Testis (tissue), 2 donors: ENCODE measurements around the gene SEMA6A.

Source experiments
- CTCF ChIP-seq, 3 experiments: fragments of 450-650 bp in 2 of 3; fragments of 200-600 bp in 1 of 3; sonication (generic) in 1 of 3; IDR thresholded peaks; one replicate each; pipeline ENCODE4 v1.5.1; 2016 to 2019; ENCODE audit warnings: antibody characterized with exemption in 3 of 3, mild to moderate bottlenecking in 2 of 3, moderate library complexity in 1 of 3
- POLR2A ChIP-seq: fragments of 450-650 bp; IDR thresholded peaks from one replicate; pipeline ENCODE4 v1.6.1; 2017; ENCODE audit warnings: antibody characterized with exemption, mild to moderate bottlenecking, moderate library complexity

- TF ChIP-seq CTCF (IDR thresholded peaks at IDR 0.05) (no peak), POLR2A (no peak)
Measured at GRCh38 chr5:116507051-116507537, 67.5 kb downstream of the SEMA6A start.
